K562 (cell line): Measurements from ENCODE around the gene SCPEP1. TPM values are rescaled to one million over a fixed set of nuclear protein-coding genes. Genes with fewer than 3 reads are reported as not detected.

Source experiments
- ATAC-seq: fragments of 200-7000 bp; cut with Tn5 transposase; 3 replicates; pipeline ENCODE4 v1.9.1; 2020; ENCODE audit warnings: moderate library complexity
- BruUV-seq: library from RNA; stranded (reverse); fragments of 400-500 nt; replicated peaks from 2 replicates; lab custom pipeline; 2021; lab: Mats Ljungman, UMichigan
- CTCF ChIA-PET: fragments of 300-600 bp; formaldehyde crosslinking; extraction: SDS; loops from one replicate; lab custom pipeline; 2021; ENCODE audit warnings: low intra/inter-chr PET ratio; lab: Yijun Ruan, JAX
- POLR2A ChIA-PET: fragments of 300-600, 350-650 bp; sonication (Branson Sonifier 250); formaldehyde crosslinking; extraction: SDS; loops from one replicate; lab custom pipeline; 2021; ENCODE audit warnings: antibody characterized with exemption, inconsistent platforms; lab: Yijun Ruan, JAX
- DNase-seq, 4 experiments: peaks; one replicate each; pipeline versions ENCODE4 v3.0.0 to v3.0.0-alpha.2; 2011 to 2018; ENCODE audit warnings: low spot score in 3 of 4, mixed read lengths in 3 of 4; ENCODE audit errors: extremely low read depth in 1 of 4
- FAIRE-seq: peaks from 2 replicates; lab custom pipeline; 2011; peaks lifted over from hg19 to GRCh38; lab: Jason Lieb, UNC
- H2AFZ ChIP-seq: 2 replicates; pipeline ENCODE4 v1.6.0; 2011; ENCODE audit warnings: low read depth, low read length, control low read depth, inconsistent platforms
- H3K27ac ChIP-seq: fragments of 200-600 bp; 3 replicates; pipeline ENCODE4 v1.8.0; 2011; ENCODE audit warnings: low read depth, mild to moderate bottlenecking, control low read depth, inconsistent platforms, low read length, moderate library complexity, mixed read lengths; ENCODE audit errors: extremely low read depth
- H3K27me3 ChIP-seq, 2 experiments: fragments of 300-600 bp in 1 of 2; 2 replicates in 1 of 2; 3 replicates in 1 of 2; pipeline versions ENCODE4 v1.6.0 to v1.8.0; 2011; ENCODE audit warnings: inconsistent platforms in 2 of 2, low read length in 2 of 2, mild to moderate bottlenecking in 1 of 2, mixed read lengths in 1 of 2, moderate library complexity in 1 of 2; ENCODE audit not compliant: control insufficient read depth in 2 of 2, insufficient read depth in 2 of 2
- H3K36me3 ChIP-seq: fragments of 300-600 bp; 3 replicates; pipeline ENCODE4 v1.8.0; 2011; ENCODE audit warnings: mild to moderate bottlenecking, low read length, inconsistent platforms; ENCODE audit not compliant: control insufficient read depth, insufficient read depth
- H3K4me1 ChIP-seq, 2 experiments: fragments of 200-600 bp in 1 of 2; replicated peaks in 1 of 2; 2 replicates in 1 of 2; 3 replicates in 1 of 2; pipeline versions ENCODE4 v1.5.1 to v1.8.0; 2011; ENCODE audit warnings: inconsistent platforms in 2 of 2, low read length in 2 of 2, mild to moderate bottlenecking in 1 of 2, mixed read lengths in 1 of 2, moderate library complexity in 1 of 2; ENCODE audit not compliant: control insufficient read depth in 2 of 2, insufficient read depth in 2 of 2
- H3K4me2 ChIP-seq: 2 replicates; pipeline ENCODE4 v1.6.1; 2011; ENCODE audit warnings: low read length, control low read depth, inconsistent platforms, mixed read lengths; ENCODE audit not compliant: insufficient read depth
- H3K4me3 ChIP-seq: fragments of 200-600 bp; sonication (generic), shearing (Covaris generic); 2 replicates; pipeline ENCODE4 v1.5.1; 2016; ENCODE audit warnings: control low read depth, inconsistent platforms
- H3K79me2 ChIP-seq: fragments of 200-600 bp; 3 replicates; pipeline ENCODE4 v1.8.0; 2011; ENCODE audit warnings: low read length, inconsistent platforms; ENCODE audit not compliant: control insufficient read depth, insufficient read depth
- H3K9ac ChIP-seq, 2 experiments: 2 replicates each; pipeline versions ENCODE4 v1.6.0 to v1.6.1; 2011; ENCODE audit warnings: low read depth in 2 of 2, low read length in 2 of 2, control low read depth in 1 of 2, inconsistent platforms in 1 of 2, mild to moderate bottlenecking in 1 of 2, mixed read lengths in 1 of 2; ENCODE audit not compliant: insufficient read depth in 1 of 2
- H3K9me1 ChIP-seq: one replicate; pipeline ENCODE4 v1.6.0; 2011; ENCODE audit warnings: inconsistent platforms, mild to moderate bottlenecking, low read length, moderate library complexity; ENCODE audit not compliant: control insufficient read depth, insufficient read depth
- H3K9me3 ChIP-seq: replicated peaks from 2 replicates; pipeline ENCODE4 v1.5.1; 2011; ENCODE audit warnings: low read depth, low read length, inconsistent platforms; ENCODE audit not compliant: control insufficient read depth, insufficient read depth
- H4K20me1 ChIP-seq: replicated peaks from 2 replicates; pipeline ENCODE4 v1.6.1; 2011; ENCODE audit warnings: low read length, inconsistent platforms, mixed read lengths; ENCODE audit not compliant: control insufficient read depth, insufficient read depth
- SREBF1 ChIP-seq: fragments of 150-350 bp; IDR thresholded peaks from 2 replicates; pipeline ENCODE4 v1.6.1; 2014; ENCODE audit warnings: antibody characterized with exemption, low read depth, low read length, borderline replicate concordance
- ZFP36 ChIP-seq: fragments of 150-350 bp; IDR thresholded peaks from 2 replicates; pipeline ENCODE4 v1.6.1; 2018; ENCODE audit warnings: low read length, low read depth; ENCODE audit not compliant: partially characterized antibody
- WGBS: fragments of 100-300 bp; shearing (Covaris generic); methylation state at CpG from one replicate; pipeline ENCODE4 v1.1.6; 2016; ENCODE audit warnings: low coverage, mixed read lengths; ENCODE audit not compliant: insufficient coverage; ENCODE audit errors: missing lambda C conversion rate; 5-methylcytosine and 5-hydroxymethylcytosine counted together
- in situ Hi-C: fragments of 300-500 bp; cut with MboI; formaldehyde crosslinking; loops from 4 replicates; pipeline ENCODE4 v1.15.0; 2018; ENCODE audit warnings: inconsistent platforms, mixed read lengths
- intact Hi-C: fragments of 100-400 bp; cut with micrococcal nuclease; formaldehyde crosslinking; loops from 2 replicates; pipeline ENCODE4 v1.14.2; 2022
- polyA plus RNA-seq, 8 experiments: library from polyadenylated mRNA; depleted of rRNA in 4 of 8; stranded (reverse) in 5 of 8; unstranded in 3 of 8; fragments of >200 nt; fragmentation: Nextera tagmentation in 2 of 8; fragmentation: Illumina TruSeq in 1 of 8; extraction: Ambion mirVana in 2 of 8; extraction: Trizol in 1 of 8; gene quantifications; 2 replicates each; pipeline versions ENCODE4 v1.2.1 to v1.2.3, GENCODE V29; 2011 to 2014; ENCODE audit warnings: inconsistent platforms in 1 of 8, missing spikeins in 1 of 8
- total RNA-seq, 7 experiments: library from RNA; depleted of rRNA in 6 of 7; stranded (reverse); fragments of >200 nt in 6 of 7; fragmentation: Illumina TruSeq in 2 of 7; extraction: Trizol in 2 of 7; gene quantifications; 2 replicates each; pipeline versions ENCODE4 v1.2.1 to v1.2.3, GENCODE V29; 2011 to 2021; ENCODE audit warnings: low replicate concordance in 1 of 7
- TF ChIP-seq, protein P1 (sequence below): fragments of 450-650 bp; formaldehyde crosslinking; conservative IDR thresholded peaks from 2 replicates; pipeline ENCODE4 v1.4.0; 2022; ENCODE audit warnings: mild to moderate bottlenecking, missing genetic modification characterization
- TF ChIP-seq, protein P2 (sequence below): fragments of 250-450 bp; sonication (Bioruptor Pico); IDR thresholded peaks from 2 replicates; pipeline ENCODE4 v1.4.0; 2020; ENCODE audit warnings: mild to moderate bottlenecking, moderate library complexity, borderline replicate concordance

SCPEP1 gene
- total and polyA plus RNA-seq, 9 of the 15 experiments (the other 6 are each of a cell fraction or from before 2014, with no cell fraction given) = 5.1 to 14.8 (median 7.2) TPM

DNA sequence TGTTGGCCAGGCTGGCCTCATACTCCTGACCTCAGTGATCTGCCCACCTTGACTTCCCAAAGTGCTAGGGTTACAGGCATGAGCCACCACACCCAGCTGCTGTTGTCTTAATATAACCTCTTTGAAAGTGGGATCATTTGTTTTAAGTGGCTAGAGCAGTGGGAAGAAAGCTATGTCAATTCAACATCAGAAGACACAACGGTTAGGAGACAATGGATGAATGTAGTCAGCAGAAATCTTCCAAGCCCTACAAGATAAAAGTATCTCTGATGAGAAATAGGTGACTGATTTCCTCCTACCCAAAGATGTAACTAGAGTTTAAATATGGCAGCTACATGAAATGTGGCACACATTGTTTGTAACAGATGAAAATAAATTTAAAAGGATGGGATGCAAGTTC is 44.1 kb upstream of the SCPEP1 start:
- H3K9ac ChIP-seq = no peak overlapping the region
- H3K36me3 ChIP-seq = peaks cover 36% of the 10 kb centered on the region
- in situ Hi-C loops = no loop called here
- H3K9me1 ChIP-seq = no peaks in the 10 kb centered on the region
- FAIRE-seq (no peak), ATAC-seq (no peak), DNase-seq (no peak)
- CTCF ChIA-PET = interaction anchor here (0.7 kb wide), 1 partner anchor 1215 kb away, joined by 3 read pairs; no protein-coding TSS in a partner anchor
- no TSS peak for BruUV-seq
- intact Hi-C loops = loop anchor here (10.0 kb wide), 1 partner anchor 439 kb away; no protein-coding TSS in a partner anchor
- no peak overlapping the region for H2AFZ ChIP-seq
- no peak overlapping the region for H3K4me2 ChIP-seq
- no peaks in the 10 kb centered on the region for H3K27me3 ChIP-seq
- TF ChIP-seq, protein P1, sequence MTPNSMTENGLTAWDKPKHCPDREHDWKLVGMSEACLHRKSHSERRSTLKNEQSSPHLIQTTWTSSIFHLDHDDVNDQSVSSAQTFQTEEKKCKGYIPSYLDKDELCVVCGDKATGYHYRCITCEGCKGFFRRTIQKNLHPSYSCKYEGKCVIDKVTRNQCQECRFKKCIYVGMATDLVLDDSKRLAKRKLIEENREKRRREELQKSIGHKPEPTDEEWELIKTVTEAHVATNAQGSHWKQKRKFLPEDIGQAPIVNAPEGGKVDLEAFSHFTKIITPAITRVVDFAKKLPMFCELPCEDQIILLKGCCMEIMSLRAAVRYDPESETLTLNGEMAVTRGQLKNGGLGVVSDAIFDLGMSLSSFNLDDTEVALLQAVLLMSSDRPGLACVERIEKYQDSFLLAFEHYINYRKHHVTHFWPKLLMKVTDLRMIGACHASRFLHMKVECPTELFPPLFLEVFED (CRISPR knock-in tag) = no peak
- TF ChIP-seq ZFP36 = no peak
- no peak for TF ChIP-seq SREBF1
- TF ChIP-seq, protein P2, sequence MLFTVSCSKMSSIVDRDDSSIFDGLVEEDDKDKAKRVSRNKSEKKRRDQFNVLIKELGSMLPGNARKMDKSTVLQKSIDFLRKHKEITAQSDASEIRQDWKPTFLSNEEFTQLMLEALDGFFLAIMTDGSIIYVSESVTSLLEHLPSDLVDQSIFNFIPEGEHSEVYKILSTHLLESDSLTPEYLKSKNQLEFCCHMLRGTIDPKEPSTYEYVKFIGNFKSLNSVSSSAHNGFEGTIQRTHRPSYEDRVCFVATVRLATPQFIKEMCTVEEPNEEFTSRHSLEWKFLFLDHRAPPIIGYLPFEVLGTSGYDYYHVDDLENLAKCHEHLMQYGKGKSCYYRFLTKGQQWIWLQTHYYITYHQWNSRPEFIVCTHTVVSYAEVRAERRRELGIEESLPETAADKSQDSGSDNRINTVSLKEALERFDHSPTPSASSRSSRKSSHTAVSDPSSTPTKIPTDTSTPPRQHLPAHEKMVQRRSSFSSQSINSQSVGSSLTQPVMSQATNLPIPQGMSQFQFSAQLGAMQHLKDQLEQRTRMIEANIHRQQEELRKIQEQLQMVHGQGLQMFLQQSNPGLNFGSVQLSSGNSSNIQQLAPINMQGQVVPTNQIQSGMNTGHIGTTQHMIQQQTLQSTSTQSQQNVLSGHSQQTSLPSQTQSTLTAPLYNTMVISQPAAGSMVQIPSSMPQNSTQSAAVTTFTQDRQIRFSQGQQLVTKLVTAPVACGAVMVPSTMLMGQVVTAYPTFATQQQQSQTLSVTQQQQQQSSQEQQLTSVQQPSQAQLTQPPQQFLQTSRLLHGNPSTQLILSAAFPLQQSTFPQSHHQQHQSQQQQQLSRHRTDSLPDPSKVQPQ (CRISPR knock-in tag) = no peak
- H3K79me2 ChIP-seq = no peaks in the 10 kb centered on the region
- POLR2A ChIA-PET = interaction anchor here (0.8 kb wide), 1 partner anchor 27 kb away, joined by 3 read pairs; the partner anchor contains the start of gene COIL
- no peaks in the 10 kb centered on the region for H4K20me1 ChIP-seq
- no peak overlapping the region for H3K4me3 ChIP-seq
- H3K27ac ChIP-seq = no peak overlapping the region
- H3K9me3 ChIP-seq = no peaks in the 10 kb centered on the region
- peaks cover 8% of the 10 kb centered on the region in 2 experiments; a peak in 4 of 5 replicates for H3K4me1 ChIP-seq
- WGBS = 53% methylated on average over 1 of the region's 1 CpG
